Activated T-cell treated with anti-CD3 and anti-CD28 coated beads for 24 hours (primary cell): ENCODE data around the gene PRICKLE1.

Source experiments
- DNase-seq: peaks from one replicate; pipeline ENCODE4 v3.0.0-alpha.2; 2020; ENCODE audit warnings: low read depth

PRICKLE1 gene

GRCh38 chr12:42448841-42449240, 140.7 kb downstream of the PRICKLE1 start:
- no peak for DNase-seq

GRCh38 chr12:42447371-42447786, 142.2 kb downstream of the PRICKLE1 start:
- no peak for DNase-seq

- no peak for DNase-seq
These were observed 142.8 kb downstream of the PRICKLE1 start for GRCh38 chr12:42446761-42447160.

GRCh38 chr12:42445891-42446290, 143.7 kb downstream of the PRICKLE1 start:
- DNase-seq, result no peak

GRCh38 chr12:42444192-42444943, 145.2 kb downstream of the PRICKLE1 start:
- DNase-seq, result no peak

GRCh38 chr12:42442888-42443287, 146.7 kb downstream of the PRICKLE1 start:
- DNase-seq, result no peak

GRCh38 chr12:42442311-42442759, 147.2 kb downstream of the PRICKLE1 start:
- DNase-seq, result no peak

- no peak for DNase-seq
These were observed 148.9 kb downstream of the PRICKLE1 start for GRCh38 chr12:42440608-42441007.

GRCh38 chr12:42432517-42433140, 156.9 kb downstream of the PRICKLE1 start:
- no peak for DNase-seq

GRCh38 chr12:42428850-42429249, 160.7 kb downstream of the PRICKLE1 start:
- no peak for DNase-seq

GRCh38 chr12:42426746-42427145, 162.8 kb downstream of the PRICKLE1 start:
- no peak for DNase-seq

GRCh38 chr12:42422785-42423184, 166.8 kb downstream of the PRICKLE1 start:
- DNase-seq, result no peak

- no peak for DNase-seq
These were observed 167.4 kb downstream of the PRICKLE1 start for GRCh38 chr12:42421844-42422779.

- no peak for DNase-seq
These were observed 169.2 kb downstream of the PRICKLE1 start for GRCh38 chr12:42420395-42420794.

- DNase-seq, result no peak
These were observed 179.2 kb downstream of the PRICKLE1 start for GRCh38 chr12:42410340-42410739.

GRCh38 chr12:42409471-42409870, 180.1 kb downstream of the PRICKLE1 start:
- no peak for DNase-seq

- no peak for DNase-seq
These were observed 182.2 kb downstream of the PRICKLE1 start for GRCh38 chr12:42407306-42407705.
